ENCODE measurements around the gene RNF214. TPM values are rescaled to one million over a fixed set of nuclear protein-coding genes. Genes with fewer than 3 reads are reported as not detected.
"Not testable (repeated sequence)": the region's sequence is repeated elsewhere in the genome, so short reads cannot be mapped to it uniquely, and the experiment has no call there.

Gene RNF214
- 10.1 and 14.9 TPM in 2 replicates for total RNA-seq (2014; rRNA removed; shearing (Covaris generic))

DNA sequence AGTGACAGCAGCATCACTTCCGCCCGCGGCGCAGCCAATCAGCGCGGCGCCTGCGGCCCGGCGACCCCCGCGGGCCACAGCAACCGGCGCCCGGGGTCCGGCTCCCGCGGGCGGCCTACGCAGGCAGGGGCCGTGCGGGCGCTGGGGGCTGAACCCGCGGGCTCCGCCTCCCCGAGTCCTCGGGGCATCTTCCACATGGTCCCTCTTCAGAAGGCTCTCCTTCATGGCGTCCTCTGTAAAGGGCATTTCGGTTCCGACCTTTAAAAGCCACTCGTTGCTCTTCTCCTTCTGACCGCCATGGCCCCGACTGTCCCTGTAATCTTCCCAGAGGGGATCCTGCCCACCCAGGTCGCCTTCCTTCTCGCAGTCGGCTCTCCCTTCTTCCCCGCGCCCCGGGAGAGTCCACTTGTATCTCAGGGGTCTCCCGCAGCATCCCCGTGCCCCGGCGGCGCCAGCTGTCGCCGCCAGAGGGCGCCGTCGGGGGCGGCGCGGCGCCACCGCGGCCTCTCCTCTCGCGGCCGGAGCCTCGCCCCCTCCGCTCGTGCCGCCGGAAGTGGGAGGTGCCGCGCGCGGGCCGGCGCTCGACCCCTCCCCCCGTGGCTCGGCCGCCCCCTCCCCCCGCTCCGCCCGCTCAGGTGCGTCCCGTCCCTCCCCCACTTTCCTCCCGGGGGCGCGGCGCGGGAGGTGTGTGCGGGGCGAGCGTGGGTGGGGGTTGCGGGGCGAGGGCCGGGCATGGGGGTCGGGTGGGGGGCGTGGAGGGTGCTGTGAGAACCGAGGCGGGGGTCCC is at the start of gene RNF214:
Gene RNF214 (plus strand): TSS at position 580 of the 787 bp plus-strand sequence. CDS start 1,602 bp downstream, outside the sequence.
- Histone ChIP-seq H3K27me3 (ENCODE audit: control insufficient read depth, insufficient read depth, low read length) (no peaks in the 10 kb centered on the region), H3K36me3 (replicated peaks; ENCODE audit: control insufficient read depth, insufficient read depth, low read length) (peaks cover 7% of the 10 kb centered on the region), H3K4me3 (ENCODE audit: insufficient read depth, low read depth, low read length) (peak within 1 kb of the TSS; percentile 90)
- peak; percentile 100 for DNase-seq

DNA sequence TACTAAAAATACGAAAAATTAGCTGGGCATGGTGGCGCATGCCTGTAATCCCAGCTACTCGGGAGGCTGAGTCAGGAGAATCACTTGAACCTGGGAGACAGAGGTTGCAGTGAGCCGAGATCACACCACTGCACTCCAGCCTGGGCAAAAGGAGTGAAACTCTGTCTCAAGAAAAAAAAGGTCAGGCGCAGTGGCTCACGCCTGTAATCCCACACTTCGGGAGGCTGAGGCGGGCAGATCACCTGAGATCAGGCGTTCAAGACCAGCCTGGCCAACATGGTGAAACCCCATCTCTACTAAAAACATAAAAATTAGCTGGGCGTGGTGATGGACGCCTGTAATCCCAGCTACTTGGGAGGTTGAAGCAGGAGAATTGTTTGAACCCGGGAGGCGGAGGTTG is 49.3 kb upstream of the RNF214 start:
- H3K36me3 ChIP-seq (replicated peaks; ENCODE audit: control insufficient read depth, insufficient read depth, low read length); H3K4me3 ChIP-seq (ENCODE audit: insufficient read depth, low read depth, low read length); DNase-seq; H3K27me3 ChIP-seq (ENCODE audit: control insufficient read depth, insufficient read depth, low read length): not testable (repeated sequence)

DNA sequence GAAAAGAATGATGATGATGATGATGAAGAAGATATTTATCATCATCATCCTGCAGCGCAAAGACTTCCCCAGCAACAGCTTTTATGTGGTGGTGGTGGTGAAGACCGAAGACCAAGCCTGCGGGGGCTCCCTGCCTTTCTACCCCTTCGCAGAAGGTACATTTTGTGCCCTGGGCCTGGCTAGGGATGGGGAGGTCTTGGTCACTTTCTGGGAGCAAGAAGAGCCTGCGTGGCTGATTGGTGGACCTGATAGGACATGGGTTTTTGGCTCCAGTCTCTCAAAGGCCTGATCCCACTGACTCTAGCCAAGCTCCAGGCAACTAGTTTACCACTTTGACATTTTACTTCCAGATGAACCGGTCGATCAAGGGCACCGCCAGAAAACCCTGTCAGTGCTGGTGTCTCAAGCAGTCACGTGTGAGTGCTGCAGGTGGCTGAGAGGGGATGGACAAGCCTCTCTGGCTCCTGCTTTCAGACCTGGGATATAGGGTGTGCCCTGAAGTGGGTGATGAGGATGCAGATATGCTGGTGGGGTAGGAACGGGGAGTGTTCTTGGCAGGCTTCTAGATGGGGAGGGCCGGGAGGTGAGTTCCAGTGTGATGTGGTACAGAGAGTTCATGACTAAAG is 48.6 kb upstream of the RNF214 start:
- no peak for DNase-seq
- Histone ChIP-seq H3K27me3 (ENCODE audit: control insufficient read depth, insufficient read depth, low read length) (no peaks in the 10 kb centered on the region), H3K4me3 (ENCODE audit: insufficient read depth, low read depth, low read length) (no peak overlapping the region), H3K36me3 (replicated peaks; ENCODE audit: control insufficient read depth, insufficient read depth, low read length) (peaks cover 2% of the 10 kb centered on the region; the same call in 1 of the 2 replicates)

DNA sequence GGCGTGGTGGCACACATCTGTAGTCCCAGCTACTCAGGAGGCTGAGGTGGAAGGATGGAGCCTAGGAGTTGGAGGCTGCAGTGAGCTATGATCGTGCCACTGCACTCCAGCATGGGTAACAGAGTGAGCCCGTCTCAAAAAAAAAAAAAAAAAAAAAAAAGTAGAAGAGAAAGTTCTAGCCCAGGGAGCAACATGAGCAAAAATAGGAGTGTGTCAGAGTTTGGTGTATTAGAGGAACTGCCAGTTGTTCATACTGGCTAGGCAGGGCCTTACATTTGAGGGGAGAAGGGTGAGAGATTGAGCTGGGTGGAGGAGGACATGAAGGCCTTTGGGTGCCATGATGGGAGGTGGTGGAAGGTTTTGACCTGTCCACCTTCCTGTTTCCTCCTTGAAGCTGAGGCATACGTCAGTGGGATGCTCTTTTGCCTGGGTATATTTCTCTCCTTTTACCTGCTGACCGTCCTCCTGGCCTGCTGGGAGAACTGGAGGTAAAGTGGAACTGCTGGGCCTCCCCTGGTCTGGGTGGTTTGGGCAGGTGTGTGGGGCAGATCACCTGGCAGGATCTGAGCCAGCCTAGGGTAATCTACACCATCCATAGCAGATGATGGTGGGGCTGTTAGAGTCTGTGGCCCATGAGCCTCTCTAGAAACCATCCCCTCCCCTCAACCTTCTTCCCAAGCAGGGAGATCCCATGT is 46.6 kb upstream of the RNF214 start:
- H3K4me3 ChIP-seq (ENCODE audit: insufficient read depth, low read depth, low read length), result no peak overlapping the region
- peak; percentile 40 for DNase-seq
- H3K36me3 ChIP-seq (replicated peaks; ENCODE audit: control insufficient read depth, insufficient read depth, low read length), result peaks cover 3% of the 10 kb centered on the region
- no peaks in the 10 kb centered on the region for H3K27me3 ChIP-seq (ENCODE audit: control insufficient read depth, insufficient read depth, low read length)

DNA sequence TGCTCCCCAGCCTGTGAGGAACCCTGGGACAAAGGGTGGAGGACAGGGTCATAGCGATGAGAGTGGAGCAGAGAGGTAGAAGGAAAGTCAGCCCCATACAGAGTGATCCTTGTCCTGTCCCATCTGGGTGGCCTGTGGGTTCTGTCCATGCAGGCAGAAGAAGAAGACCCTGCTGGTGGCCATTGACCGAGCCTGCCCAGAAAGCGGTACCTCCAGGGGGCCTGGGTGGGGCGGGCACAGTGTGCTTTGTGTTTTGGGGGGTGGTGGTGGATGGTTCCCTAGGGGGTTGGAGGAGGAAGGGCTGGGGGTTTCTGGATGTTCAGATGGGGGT is 46.1 kb upstream of the RNF214 start:
- H3K4me3 ChIP-seq (ENCODE audit: insufficient read depth, low read depth, low read length), result no peak overlapping the region
- peak; percentile 22 for DNase-seq
- peaks cover 3% of the 10 kb centered on the region for H3K36me3 ChIP-seq (replicated peaks; ENCODE audit: control insufficient read depth, insufficient read depth, low read length)
- no peaks in the 10 kb centered on the region for H3K27me3 ChIP-seq (ENCODE audit: control insufficient read depth, insufficient read depth, low read length)

DNA sequence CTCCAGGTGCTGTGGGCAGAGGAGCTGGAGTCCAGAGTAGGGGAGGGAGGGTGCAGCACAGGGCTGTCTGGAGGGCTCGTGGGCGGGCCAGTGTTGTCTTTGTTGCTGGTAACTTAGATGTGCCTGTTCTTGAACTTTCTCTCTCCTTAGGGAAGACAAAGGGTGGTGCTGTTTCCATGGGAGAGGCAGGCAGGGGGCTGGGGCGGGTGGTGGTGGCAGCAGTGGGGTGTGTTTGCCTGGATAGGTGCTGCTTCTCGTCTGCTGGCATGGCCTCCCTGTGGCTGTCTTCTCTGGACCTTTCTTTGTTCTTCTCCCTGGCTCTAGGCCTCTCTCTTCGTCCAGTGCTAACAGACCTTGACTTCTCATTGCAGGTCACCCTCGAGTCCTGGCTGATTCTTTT is 45.5 kb upstream of the RNF214 start:
- DNase-seq, result peak; percentile 43
- Histone ChIP-seq H3K27me3 (ENCODE audit: control insufficient read depth, insufficient read depth, low read length) (no peaks in the 10 kb centered on the region), H3K36me3 (replicated peaks; ENCODE audit: control insufficient read depth, insufficient read depth, low read length) (peaks cover 2% of the 10 kb centered on the region), H3K4me3 (ENCODE audit: insufficient read depth, low read depth, low read length) (no peak overlapping the region)

DNA sequence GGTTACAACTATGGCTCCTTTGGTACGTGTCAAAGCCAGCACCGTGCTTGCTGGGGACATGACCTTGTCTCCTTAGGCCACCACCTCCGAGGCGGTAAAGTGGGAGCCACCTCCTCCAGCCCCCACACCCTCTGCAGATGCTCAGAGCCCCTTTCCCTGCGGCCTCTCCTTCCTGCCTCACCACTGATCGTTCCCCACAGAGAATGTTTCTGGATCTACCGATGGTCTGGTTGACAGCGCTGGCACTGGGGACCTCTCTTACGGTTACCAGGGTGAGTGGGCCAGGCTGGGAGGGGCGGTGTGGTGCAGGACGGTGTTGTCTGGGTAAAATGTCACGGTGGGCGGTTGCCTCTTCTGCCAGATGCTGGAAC is 45.1 kb upstream of the RNF214 start:
- H3K4me3 ChIP-seq (ENCODE audit: insufficient read depth, low read depth, low read length), result no peak overlapping the region
- H3K36me3 ChIP-seq (replicated peaks; ENCODE audit: control insufficient read depth, insufficient read depth, low read length), result peaks cover 1% of the 10 kb centered on the region
- no peaks in the 10 kb centered on the region for H3K27me3 ChIP-seq (ENCODE audit: control insufficient read depth, insufficient read depth, low read length)
- no peak for DNase-seq

DNA sequence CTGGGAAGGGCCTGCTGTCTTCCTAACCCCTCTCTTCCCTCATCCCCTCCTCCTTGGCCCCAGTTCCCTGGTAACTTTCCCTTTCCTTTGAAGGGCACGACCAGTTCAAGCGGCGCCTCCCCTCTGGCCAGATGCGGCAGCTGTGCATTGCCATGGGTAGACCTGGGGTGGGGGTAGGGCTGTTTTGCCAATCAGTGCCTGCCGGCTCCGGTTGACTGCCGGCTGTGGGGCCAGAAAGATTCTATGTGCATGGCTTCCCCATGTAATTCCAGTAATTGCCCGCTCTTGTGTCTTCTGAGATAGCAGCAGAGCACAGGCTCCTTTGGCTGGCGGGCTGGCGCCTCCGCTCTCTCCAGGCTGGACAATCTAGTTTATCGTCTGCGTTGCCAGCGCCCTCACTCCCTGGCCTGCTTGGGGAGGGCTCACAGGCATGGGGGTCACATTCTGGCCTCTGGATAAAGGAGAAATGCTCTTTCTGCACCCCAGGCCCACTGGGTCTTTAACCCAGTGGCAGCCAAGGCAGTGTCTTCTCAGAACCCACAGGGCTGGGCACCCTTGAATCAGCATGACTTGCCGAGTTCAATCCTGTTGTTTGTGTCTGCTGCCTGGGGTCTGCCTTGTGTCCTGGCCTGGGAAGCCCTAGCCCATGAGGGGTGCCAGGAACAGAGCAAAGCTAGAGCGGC is 44.5 kb upstream of the RNF214 start:
- no peaks in the 10 kb centered on the region for H3K27me3 ChIP-seq (ENCODE audit: control insufficient read depth, insufficient read depth, low read length)
- DNase-seq, result peak; percentile 59
- H3K36me3 ChIP-seq (replicated peaks; ENCODE audit: control insufficient read depth, insufficient read depth, low read length), result peaks cover 1% of the 10 kb centered on the region
- no peak overlapping the region for H3K4me3 ChIP-seq (ENCODE audit: insufficient read depth, low read depth, low read length)

DNA sequence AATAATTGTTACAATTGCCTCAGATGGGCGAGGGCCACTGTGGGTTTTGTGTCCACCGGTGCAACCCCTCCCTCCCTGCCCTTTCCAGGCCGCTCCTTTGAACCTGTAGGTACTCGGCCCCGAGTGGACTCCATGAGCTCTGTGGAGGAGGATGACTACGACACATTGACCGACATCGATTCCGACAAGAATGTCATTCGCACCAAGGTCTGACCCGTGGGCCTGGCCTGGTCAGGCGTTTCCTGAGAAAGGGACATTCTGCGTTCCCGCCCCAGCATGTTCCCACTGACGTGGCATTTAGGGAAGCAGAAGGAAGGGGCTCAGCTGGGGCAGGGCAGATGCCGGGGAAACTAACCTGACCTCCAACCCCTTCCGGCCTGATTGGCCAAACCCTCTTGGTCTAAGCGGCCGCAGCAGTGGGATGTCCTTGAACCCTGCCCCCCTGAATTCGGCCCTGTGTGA is 43.8 kb upstream of the RNF214 start:
- Histone ChIP-seq H3K27me3 (ENCODE audit: control insufficient read depth, insufficient read depth, low read length) (no peaks in the 10 kb centered on the region), H3K36me3 (replicated peaks; ENCODE audit: control insufficient read depth, insufficient read depth, low read length) (peaks cover 1% of the 10 kb centered on the region), H3K4me3 (ENCODE audit: insufficient read depth, low read depth, low read length) (no peak overlapping the region)
- peak; percentile 40 for DNase-seq

DNA sequence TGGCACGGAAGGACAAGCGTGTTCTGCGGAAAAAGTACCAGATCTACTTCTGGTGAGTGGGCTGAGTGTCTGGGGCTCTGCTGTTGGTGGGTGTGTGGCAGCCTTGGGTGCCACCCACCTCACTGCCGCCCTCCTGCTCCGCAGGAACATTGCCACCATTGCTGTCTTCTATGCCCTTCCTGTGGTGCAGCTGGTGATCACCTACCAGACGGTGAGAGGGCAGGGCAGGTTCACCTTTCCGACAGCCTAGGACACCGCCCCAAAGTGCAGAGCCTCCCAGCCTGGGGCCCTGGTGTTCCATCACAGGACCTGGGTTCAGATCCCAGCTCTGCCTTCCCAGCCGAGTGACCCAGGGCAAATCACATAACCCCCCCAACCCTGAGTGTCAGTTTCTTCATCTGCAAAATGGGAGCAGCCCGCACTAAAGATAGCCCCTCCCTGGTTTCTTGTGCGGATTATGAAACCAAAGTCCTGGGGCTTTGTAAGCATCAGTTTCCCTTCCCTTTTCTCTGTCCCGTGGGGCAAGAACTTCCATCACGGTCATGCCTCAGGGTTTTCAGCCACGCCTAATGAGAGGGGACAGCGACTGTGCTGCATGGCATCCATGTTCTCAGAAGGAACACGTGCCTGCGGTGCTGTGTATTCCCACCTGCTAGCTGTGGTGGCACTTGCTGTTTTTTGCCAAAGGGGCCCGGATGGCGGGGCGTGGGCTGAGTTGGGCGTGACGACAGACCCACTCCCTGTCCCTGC is 43.1 kb upstream of the RNF214 start:
- DNase-seq, result no peak
- Histone ChIP-seq H3K4me3 (ENCODE audit: insufficient read depth, low read depth, low read length) (no peak overlapping the region), H3K27me3 (ENCODE audit: control insufficient read depth, insufficient read depth, low read length) (no peaks in the 10 kb centered on the region), H3K36me3 (replicated peaks; ENCODE audit: control insufficient read depth, insufficient read depth, low read length) (peaks cover 1% of the 10 kb centered on the region)

DNA sequence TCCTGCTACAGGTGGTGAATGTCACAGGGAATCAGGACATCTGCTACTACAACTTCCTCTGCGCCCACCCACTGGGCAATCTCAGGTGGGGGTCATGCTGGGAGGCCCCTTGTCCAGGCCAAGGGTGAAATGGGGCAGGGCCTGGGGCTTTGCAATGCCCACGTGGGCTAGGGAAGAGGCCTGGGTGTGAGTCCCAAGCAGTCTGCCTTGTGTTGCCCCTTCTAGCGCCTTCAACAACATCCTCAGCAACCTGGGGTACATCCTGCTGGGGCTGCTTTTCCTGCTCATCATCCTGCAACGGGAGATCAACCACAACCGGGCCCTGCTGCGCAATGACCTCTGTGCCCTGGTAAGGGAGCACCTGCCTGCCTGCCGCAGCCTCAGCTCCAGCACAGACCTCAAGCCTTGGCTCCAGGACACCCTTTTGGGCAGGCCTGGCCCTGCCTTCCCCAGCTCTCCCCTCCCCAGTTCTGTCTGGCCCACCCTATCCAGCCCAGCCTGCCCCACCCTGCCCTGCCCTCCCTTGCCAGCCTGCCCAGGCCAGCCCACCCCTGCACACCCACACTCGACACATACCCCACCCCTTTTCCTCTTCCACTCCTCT is 42.4 kb upstream of the RNF214 start:
- Histone ChIP-seq H3K27me3 (ENCODE audit: control insufficient read depth, insufficient read depth, low read length) (no peaks in the 10 kb centered on the region), H3K36me3 (replicated peaks; ENCODE audit: control insufficient read depth, insufficient read depth, low read length) (peaks cover 1% of the 10 kb centered on the region), H3K4me3 (ENCODE audit: insufficient read depth, low read depth, low read length) (no peak overlapping the region)
- DNase-seq, result peak; percentile 27

DNA sequence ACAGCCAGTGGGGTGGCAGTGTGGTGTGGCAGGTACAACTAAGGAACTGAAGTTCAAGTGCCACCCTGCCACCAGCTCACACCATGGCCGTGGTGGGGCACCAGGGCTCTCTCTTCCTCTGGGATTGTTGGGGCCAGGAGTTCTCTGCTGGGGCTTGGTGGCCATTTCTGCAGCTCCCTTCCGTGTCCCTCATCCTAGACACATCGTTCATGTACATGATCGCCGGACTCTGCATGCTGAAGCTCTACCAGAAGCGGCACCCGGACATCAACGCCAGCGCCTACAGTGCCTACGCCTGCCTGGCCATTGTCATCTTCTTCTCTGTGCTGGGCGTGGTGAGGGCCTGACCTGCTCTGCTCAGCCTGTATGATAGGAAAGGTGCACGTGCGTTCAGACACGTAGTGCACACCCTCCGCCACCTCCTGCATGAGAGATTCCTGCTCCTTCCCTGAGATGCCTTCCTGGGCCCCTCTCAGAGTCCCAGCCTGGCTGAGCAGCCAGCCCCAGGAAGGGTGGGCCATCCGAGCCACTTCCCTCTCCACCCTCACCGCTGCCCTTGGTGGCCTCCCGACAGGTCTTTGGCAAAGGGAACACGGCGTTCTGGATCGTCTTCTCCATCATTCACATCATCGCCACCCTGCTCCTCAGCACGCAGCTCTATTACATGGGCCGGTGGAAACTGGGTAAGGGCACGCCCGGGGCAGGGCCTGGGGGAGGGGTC is 40.6 kb upstream of the RNF214 start:
- DNase-seq, result no peak
- Histone ChIP-seq H3K36me3 (replicated peaks; ENCODE audit: control insufficient read depth, insufficient read depth, low read length) (peaks cover 1% of the 10 kb centered on the region), H3K4me3 (ENCODE audit: insufficient read depth, low read depth, low read length) (no peak overlapping the region), H3K27me3 (ENCODE audit: control insufficient read depth, insufficient read depth, low read length) (no peaks in the 10 kb centered on the region)

DNA sequence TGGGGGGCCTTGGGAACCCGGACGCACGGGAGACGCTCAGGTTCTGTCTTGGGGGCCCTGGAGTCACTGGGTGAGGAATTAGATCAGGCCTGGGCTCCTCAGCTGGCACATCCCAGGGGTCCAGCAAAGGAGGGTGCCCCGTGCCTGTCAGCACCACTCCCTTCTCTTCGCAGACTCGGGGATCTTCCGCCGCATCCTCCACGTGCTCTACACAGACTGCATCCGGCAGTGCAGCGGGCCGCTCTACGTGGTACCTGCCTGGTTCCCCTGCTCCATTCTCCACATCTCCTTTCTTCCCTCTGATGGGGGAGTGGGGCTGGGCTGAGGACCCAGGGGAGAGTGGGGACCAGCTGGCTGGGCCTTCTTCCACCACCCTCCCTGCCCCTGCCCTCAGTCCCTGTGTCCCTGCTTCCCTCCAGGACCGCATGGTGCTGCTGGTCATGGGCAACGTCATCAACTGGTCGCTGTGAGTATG is 40.0 kb upstream of the RNF214 start:
- Histone ChIP-seq H3K4me3 (ENCODE audit: insufficient read depth, low read depth, low read length) (no peak overlapping the region), H3K27me3 (ENCODE audit: control insufficient read depth, insufficient read depth, low read length) (no peaks in the 10 kb centered on the region), H3K36me3 (replicated peaks; ENCODE audit: control insufficient read depth, insufficient read depth, low read length) (peaks cover 1% of the 10 kb centered on the region)
- DNase-seq, result peak; percentile 27

All from H7 (cell line).